NCI-H774 (cell line): ENCODE results near the gene TNFSF13.

Experiments used
- DNase-seq: peaks from one replicate; lab custom pipeline; 2025; lab: John Stamatoyannopoulos, UW

Gene TNFSF13

DNA sequence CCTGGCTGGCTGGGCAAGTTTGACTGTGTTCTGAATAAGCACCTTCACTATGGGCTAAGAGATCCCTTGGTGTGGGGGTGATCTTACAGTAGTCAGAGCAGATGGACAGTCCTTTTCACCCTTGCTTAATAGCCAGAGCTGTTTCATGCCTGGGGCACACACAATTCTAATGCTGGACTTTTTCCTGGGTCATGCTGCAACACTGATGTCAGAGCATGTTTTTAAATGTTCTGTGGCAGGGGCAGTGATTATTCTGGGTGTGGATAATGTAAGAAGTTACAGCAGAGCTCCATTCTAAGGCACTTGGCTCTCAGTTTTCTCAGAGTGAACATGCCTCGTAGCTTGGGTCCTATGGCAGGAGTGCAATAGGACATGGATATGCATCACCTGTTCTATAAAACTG lies 16.9 kb downstream of the TNFSF13 start:
- no peak for DNase-seq

DNA sequence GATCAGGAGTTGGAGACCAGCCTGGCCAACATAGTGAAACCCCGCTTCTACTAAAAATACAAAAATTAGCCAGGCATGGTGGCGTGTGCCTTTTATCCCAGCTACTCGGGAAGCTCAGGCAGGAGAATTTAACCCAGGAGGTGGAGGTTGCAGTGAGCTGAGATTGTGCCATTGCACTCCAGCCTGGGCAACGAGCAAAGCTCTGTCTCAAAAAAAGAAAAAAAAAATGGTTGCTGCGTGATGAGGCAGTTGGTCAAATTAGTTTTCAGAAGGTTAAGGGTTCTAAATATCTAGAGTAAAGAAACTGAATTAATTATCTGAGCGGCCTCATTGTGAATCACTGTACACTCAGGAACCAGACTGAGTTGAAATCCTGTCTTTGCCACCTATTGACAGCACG lies 17.4 kb downstream of the TNFSF13 start:
- DNase-seq, result no peak

DNA sequence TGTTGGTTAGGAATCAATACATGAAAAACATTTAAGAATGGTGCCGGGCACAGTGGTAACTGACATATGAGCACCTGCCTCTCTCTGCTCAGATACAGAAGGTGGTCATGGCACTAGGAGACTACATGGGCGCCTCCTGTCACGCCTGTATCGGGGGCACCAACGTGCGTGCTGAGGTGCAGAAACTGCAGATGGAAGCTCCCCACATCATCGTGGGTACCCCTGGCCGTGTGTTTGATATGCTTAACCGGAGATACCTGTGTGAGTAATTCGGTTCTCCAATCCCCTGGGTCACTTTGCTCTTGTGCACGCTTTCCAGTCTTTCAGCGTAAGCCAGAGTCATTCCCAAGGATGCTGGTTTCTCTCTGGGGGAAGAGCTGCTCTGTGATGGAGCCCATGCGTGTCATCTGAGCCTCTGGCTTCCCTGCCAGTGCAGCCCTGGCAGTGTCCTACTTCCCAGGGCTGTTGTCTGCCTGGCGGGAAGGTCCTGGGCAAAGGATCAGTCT lies 17.9 kb downstream of the TNFSF13 start:
- DNase-seq, result no peak

GRCh38 chr17:7577327-7578199 lies 19.0 kb downstream of the TNFSF13 start:
- no peak for DNase-seq

- no peak for DNase-seq
Measured at GRCh38 chr17:7579001-7579833, 20.7 kb downstream of the TNFSF13 start, which contains the start of gene CD68. TSS of gene CD68 (plus strand) at chr17:7579638. CDS start at chr17:7579678, 40 bp downstream.

- DNase-seq, result no peak
Measured at GRCh38 chr17:7579834-7580603, 21.5 kb downstream of the TNFSF13 start.

DNA sequence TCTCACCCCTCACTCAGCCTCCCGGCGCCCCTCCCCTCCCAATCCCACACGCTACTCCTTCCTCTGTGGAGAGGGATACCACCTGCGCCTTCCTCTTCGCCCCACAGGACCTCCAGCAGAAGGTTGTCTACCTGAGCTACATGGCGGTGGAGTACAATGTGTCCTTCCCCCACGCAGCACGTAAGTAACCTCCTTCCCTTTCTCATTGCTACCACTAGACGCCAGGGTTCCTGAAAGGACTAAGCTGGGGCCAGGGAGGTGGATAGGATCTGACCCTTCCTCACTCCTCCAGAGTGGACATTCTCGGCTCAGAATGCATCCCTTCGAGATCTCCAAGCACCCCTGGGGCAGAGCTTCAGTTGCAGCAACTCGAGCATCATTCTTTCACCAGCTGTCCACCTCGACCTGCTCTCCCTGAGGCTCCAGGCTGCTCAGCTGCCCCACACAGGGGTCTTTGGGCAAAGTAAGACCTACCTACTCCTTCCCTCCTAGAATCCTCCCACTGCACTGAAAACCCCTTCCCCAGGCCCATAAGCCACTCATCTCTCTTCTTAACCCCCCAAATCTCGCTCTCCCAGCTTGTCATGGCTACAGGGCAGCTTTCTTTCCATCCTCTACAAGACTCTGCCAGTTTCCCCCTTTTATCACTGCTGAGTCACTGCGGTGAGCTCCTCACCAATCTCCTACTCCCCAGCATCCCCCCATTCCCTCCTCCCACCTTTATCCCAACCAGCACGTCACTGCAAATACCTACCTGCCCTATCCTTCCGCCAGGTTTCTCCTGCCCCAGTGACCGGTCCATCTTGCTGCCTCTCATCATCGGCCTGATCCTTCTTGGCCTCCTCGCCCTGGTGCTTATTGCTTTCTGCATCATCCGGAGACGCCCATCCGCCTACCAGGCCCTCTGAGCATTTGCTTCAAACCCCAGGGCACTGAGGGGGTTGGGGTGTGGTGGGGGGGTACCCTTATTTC lies 22.3 kb downstream of the TNFSF13 start:
- no peak for DNase-seq

- no peak for DNase-seq
Measured at GRCh38 chr17:7582396-7583252, 24.1 kb downstream of the TNFSF13 start.

- DNase-seq, result peak; percentile 88
Measured at GRCh38 chr17:7583253-7584109, 24.9 kb downstream of the TNFSF13 start, which contains the start of gene MPDU1. TSS of gene MPDU1 (plus strand) at chr17:7583852. CDS start at chr17:7583863, 11 bp downstream.

GRCh38 chr17:7586673-7587419 lies 28.3 kb downstream of the TNFSF13 start:
- DNase-seq, result no peak

GRCh38 chr17:7587420-7588151 lies 29.0 kb downstream of the TNFSF13 start:
- DNase-seq, result no peak

DNA sequence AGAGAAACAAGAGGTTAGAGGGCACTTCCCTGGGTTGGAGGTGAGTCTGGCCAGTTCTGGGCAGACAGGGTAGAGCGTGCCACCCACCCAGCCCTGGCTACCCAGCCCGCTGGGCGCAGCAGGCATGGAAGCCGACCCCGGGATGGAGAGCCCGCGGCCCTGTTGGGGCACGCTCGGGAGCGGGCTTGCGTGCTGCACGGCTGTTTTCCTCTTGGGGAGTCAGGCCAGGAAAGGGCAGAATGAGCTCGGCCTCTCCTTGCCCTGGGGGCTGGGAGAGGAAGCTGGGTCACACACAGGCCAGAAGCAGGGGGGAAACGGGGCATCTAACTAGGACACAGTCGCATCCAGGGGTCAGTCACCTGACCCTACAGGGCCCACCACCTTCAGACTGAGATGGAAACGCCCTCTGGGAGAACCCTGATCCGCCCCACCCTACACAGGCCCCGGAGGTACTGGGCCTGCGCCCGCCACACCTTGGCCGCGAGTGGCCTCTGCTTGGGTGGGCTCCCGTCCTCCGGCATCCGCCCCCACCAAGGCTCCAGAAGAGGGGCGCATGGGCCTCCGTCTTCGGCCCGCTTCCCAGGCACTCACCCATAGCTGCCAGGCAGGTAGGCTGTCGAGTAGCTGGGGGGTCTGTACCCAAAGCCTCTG lies 30.1 kb downstream of the TNFSF13 start:
- DNase-seq, result no peak

DNA sequence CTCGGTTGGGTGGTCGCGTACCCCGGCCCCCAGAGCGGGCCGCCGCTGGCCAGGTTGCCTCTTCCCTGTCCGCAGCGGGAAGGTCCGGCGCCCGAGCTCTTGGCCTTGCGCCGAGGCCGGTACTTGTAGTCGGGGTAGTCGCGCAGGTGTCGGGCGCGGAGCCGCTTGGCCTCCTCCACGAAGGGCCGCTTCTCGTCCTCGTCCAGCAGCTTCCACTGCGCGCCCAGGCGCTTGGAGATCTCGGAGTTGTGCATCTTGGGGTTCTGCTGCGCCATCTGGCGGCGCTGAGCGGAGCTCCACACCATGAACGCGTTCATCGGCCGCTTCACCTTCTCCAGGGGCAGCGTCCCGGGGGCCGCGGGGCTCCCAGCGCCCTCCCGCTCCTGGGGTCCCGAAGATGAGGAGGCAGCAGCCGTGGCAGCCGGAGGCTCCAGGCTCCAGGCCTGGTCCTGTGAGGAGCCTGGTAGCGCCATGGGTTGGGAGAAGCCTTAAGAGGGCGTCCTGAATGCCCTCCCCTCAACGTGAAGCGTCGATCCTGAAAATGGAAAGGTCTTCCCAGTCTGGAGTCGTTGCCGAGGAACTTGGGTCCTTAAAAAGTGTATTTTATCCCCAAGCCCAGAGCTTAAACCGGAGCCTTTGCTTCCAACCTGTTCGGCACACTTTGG lies 30.8 kb downstream of the TNFSF13 start:
- DNase-seq, result no peak

DNA sequence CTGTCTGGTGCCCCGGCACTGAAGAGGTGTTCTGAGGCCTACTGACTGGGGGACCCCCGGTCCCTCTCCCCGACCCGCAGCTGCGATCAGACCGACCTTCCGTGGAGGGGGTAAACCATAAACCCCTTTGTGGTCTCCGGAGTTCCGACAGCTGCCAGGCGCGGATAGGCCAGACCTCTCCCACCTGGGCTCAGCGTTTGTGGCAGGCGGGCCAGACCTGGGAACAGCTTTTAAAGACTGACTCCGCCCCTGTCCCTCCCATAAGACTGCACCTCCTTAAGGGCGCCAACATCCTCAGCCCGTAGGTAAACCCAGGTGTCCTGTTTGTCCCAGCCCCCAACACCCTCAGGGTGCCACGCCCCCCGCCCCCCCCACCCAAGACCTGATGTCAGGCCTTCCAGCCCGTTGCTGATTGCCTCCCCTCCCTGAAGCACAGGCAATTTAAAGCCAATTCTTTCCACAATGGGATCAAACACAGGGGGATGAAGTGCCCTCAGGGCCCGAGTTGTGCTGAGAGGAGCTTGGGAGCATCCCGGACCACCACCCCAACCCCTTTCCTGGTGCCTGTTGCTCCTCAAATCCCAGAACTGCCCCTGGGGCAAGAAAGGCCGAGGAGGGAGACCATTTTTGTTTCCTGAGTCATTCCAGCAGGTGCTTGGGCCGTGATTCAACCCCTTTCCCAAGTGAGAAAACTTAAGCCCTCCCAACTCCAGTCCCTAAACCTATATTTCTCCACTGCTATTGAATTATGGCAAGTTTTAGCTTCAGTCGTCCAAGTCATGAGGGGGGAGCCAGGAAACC lies 31.5 kb downstream of the TNFSF13 start, which contains the start of gene SOX15:
TSS of gene SOX15 (minus strand) at position 204 of the 801 bp plus-strand sequence. CDS start 418 bp downstream, outside the sequence.
- DNase-seq, result no peak

GRCh38 chr17:7590743-7591142 lies 32.2 kb downstream of the TNFSF13 start:
- DNase-seq, result no peak
